SU-DHL-6 (cell line): ENCODE results near the gene MS4A6A.

Source experiments
- CTCF ChIP-seq: fragments of 200-600 bp; sonication (generic); IDR thresholded peaks from one replicate; pipeline ENCODE4 v1.5.1; 2017; ENCODE audit warnings: antibody characterized with exemption, mild to moderate bottlenecking, low read length, moderate library complexity; ENCODE audit not compliant: insufficient read depth, poor library complexity, severe bottlenecking
- EZH2phosphoT487 ChIP-seq: fragments of 200-600 bp; sonication (generic), shearing (Covaris generic); conservative IDR thresholded peaks from 2 replicates; pipeline ENCODE4 v1.6.1; 2018; ENCODE audit warnings: mild to moderate bottlenecking, antibody characterized with exemption, low read length, moderate library complexity, mixed read lengths

DNA sequence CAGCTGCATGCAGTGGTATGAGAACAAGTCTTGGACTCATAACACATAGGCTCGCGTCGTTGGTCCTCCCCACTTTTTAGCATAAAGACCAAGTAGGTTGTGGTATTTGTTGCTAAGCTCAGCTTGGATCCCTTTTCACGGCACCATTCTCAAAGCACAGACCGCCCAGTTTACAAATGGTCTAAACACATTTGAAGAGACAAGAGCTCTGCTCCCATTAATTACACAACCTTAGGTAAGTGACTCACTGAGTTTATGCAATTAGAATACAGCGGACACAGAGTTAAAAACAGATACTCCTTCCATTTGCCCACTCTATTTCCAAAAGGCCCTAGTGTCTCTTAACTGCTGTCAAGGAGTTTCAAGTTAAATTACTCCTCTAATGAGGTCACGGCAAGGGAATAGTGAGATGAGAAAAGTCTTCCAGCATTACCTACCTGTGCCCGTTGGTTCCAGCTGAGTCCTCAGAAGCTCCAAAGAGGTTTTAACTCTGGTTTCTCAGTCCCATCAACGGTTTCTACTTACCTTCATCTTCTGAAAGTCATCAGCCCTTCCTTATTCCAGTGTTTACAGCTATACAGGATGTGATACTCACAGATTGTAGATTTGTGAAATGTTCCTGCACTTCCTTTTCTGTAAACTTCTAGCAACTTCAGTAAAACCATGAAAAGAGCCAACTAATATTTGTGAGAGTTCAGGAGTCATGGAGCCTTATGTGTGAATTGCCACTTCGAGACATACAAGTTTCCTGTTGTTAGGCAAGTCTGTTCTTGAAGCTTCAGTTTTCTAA, at the start of gene MS4A6A:
- TF ChIP-seq CTCF, result no peak
- no peak for TF ChIP-seq EZH2phosphoT487
